Kidney epithelial cell (primary cell): ENCODE data around the gene XPA. TPM values are rescaled to one million over a fixed set of nuclear protein-coding genes. Genes with fewer than 3 reads are reported as not detected.

Source experiments
- DNase-seq: peaks from one replicate; pipeline ENCODE4 v3.0.0-alpha.2; 2010; ENCODE audit warnings: low read depth
- H3K27me3 ChIP-seq: 2 replicates; pipeline ENCODE4 v1.6.0; 2011; ENCODE audit warnings: low read length; ENCODE audit not compliant: control insufficient read depth, insufficient read depth
- H3K36me3 ChIP-seq: 2 replicates; pipeline ENCODE4 v1.5.1; 2011; ENCODE audit warnings: low read length; ENCODE audit not compliant: control insufficient read depth, insufficient read depth
- H3K4me3 ChIP-seq: 2 replicates; pipeline ENCODE4 v1.5.1; 2011; ENCODE audit warnings: low read depth, mild to moderate bottlenecking, control low read depth, low read length
- CTCF ChIP-seq: IDR thresholded peaks from 2 replicates; pipeline ENCODE4 v1.5.1; 2011; ENCODE audit warnings: mild to moderate bottlenecking, moderate library complexity, low read length, control low read depth, inconsistent platforms; ENCODE audit not compliant: insufficient read depth, poor library complexity, severe bottlenecking
- total RNA-seq: library from RNA; depleted of rRNA; stranded (reverse); fragments of >200 nt; gene quantifications from 2 replicates; pipeline ENCODE4 v1.2.3, GENCODE V29; 2015

Gene XPA
- total RNA-seq, 1 donor from 2014 or later = 12.5 TPM

- Histone ChIP-seq H3K36me3 (no peaks in the 10 kb centered on the region), H3K27me3 (no peaks in the 10 kb centered on the region), H3K4me3 (no peak overlapping the region)
- TF ChIP-seq CTCF = no peak
- no peak for DNase-seq
These were observed 66.5 kb downstream of the XPA start for GRCh38 chr9:97630591-97630990.

GRCh38 chr9:97629156-97629555, 68.0 kb downstream of the XPA start:
- TF ChIP-seq CTCF = no peak
- DNase-seq = no peak
- no peaks in the 10 kb centered on the region for H3K36me3 ChIP-seq
- H3K27me3 ChIP-seq = no peaks in the 10 kb centered on the region
- H3K4me3 ChIP-seq = no peak overlapping the region

DNA sequence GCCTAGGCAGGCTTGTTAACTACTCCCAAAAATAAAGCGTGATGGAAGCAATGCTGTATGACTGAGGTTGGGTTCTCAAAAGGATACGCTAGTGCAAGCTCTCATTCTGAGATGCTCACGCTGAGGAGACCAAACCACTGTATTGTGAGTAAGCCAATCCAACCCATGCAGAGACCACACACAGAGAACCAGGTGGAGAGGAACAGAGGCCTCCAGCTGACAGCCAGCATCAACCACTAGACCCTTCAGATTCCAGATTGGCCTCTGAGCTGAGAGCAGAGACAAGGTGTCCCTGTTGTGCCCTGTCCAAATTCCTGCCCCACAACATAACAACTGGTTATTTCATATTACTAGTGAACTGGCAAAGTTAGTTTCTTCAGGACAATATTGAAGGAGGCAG, 68.5 kb downstream of the XPA start:
- no peak for DNase-seq
- no peaks in the 10 kb centered on the region for H3K36me3 ChIP-seq
- no peak overlapping the region for H3K4me3 ChIP-seq
- no peaks in the 10 kb centered on the region for H3K27me3 ChIP-seq
- no peak for TF ChIP-seq CTCF

GRCh38 chr9:97627624-97628023, 69.5 kb downstream of the XPA start:
- Histone ChIP-seq H3K36me3 (no peaks in the 10 kb centered on the region), H3K27me3 (no peaks in the 10 kb centered on the region), H3K4me3 (no peak overlapping the region)
- TF ChIP-seq CTCF = no peak
- no peak for DNase-seq

GRCh38 chr9:97625620-97626019, 71.5 kb downstream of the XPA start:
- Histone ChIP-seq H3K4me3 (no peak overlapping the region), H3K27me3 (no peaks in the 10 kb centered on the region), H3K36me3 (no peaks in the 10 kb centered on the region)
- TF ChIP-seq CTCF = no peak
- no peak for DNase-seq

Other genes with a start within 250 kb of the XPA start
- gene TMOD1, start 195.7 kb downstream of the XPA start, total RNA-seq = 0.08 and 0.14 TPM in 2 replicates
- gene TSTD2, start 64.0 kb downstream of the XPA start, total RNA-seq = 19.5 and 19.6 TPM in 2 replicates
- gene NCBP1, start 63.5 kb downstream of the XPA start, total RNA-seq = 25.5 and 30.6 TPM in 2 replicates
- gene FOXE1, start 155.9 kb upstream of the XPA start, total RNA-seq = 0.04 and 0.14 TPM in 2 replicates
- 23.9 and 39.0 TPM in 2 replicates for gene TRMO, start 225.2 kb upstream of the XPA start, total RNA-seq
- not detected in 2 replicates for gene HEMGN, start 240.8 kb upstream of the XPA start, total RNA-seq